ENCODE data around the gene TPST1. TPM values are rescaled to one million over a fixed set of nuclear protein-coding genes. Genes with fewer than 3 reads are reported as not detected.

TPST1 gene
- total RNA-seq, 2 donors from 2014 or later, result 9.0 to 9.3 TPM

DNA sequence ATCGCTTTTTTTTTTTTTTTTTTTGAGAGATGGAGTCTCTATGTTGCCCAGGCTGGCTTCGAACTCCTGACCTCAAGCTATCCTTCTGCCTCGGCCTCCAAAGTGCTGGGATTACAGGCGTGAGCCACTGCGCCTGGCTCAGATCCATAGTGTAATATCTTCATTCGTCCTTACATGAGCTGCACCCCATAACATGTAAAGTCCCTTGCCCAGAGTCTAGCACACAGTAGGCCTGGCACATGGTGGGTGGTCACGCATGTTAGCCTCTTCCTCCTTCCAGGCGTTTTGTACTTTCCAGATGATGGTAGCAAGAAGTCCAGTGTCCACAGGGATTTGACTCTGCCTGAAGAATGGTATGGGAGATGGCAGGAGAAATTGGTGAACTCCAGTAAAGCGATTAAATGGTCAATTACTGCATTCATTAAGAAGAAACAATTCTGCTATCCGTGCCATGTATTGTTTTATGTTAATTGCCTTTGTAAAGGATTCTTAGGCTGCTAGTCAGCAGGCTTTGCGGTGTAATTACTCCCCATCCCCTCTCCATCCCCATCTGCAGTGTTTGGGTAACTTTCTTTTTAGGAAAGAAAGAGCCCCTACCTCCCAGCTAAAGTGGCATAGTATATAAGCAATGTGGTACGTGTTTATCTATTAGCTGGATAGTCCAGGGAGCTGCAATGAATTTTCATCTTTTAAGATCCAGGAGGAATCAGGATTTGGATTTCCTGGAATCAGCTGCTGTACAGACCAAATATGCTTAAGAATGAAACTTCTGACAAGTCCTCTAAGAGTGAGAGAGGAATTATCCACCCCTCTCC is 1.2 kb downstream of the TPST1 start:
- Histone ChIP-seq H3K4me1 (peaks cover 0 to 9% of the 10 kb centered on the region in 2 donors), H3K4me3 (peak overlapping the region; percentile 97), H3K36me3 (no peaks in the 10 kb centered on the region)

DNA sequence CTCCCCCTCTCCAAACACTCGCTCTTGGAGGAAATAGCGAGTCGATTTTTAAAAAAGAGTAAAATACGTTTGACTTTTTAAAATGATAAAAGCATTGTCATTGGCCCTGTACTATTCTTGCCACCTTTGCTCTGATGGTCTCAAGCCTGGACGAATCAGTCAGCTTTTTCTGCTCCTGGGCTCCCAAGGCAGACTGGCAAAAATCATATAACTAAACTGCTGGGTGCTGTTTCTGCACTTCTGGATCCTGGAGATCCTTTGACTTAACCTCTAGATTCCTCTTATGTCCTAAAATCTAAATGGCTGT is 1.8 kb downstream of the TPST1 start:
- TF ChIP-seq, protein P1, sequence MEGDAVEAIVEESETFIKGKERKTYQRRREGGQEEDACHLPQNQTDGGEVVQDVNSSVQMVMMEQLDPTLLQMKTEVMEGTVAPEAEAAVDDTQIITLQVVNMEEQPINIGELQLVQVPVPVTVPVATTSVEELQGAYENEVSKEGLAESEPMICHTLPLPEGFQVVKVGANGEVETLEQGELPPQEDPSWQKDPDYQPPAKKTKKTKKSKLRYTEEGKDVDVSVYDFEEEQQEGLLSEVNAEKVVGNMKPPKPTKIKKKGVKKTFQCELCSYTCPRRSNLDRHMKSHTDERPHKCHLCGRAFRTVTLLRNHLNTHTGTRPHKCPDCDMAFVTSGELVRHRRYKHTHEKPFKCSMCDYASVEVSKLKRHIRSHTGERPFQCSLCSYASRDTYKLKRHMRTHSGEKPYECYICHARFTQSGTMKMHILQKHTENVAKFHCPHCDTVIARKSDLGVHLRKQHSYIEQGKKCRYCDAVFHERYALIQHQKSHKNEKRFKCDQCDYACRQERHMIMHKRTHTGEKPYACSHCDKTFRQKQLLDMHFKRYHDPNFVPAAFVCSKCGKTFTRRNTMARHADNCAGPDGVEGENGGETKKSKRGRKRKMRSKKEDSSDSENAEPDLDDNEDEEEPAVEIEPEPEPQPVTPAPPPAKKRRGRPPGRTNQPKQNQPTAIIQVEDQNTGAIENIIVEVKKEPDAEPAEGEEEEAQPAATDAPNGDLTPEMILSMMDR (IDR thresholded peaks at IDR 0.05), result no peak
- no peak for DNase-seq (ENCODE audit: low spot score)
- H3K4me1 ChIP-seq, result peaks cover 0 to 9% of the 10 kb centered on the region in 2 donors

More for the DNA sequence above, 1.2 kb downstream of the TPST1 start:
- H3K27me3 ChIP-seq, result no peaks in the 10 kb centered on the region
- peak overlapping the region in 1 of 2 donors; percentile 27 for H3K27ac ChIP-seq
- H3K9me3 ChIP-seq, result no peaks in the 10 kb centered on the region
- DNase-seq (ENCODE audit: low spot score), result no peak
- TF ChIP-seq, protein P1 (IDR thresholded peaks at IDR 0.05), result no peak

DNA sequence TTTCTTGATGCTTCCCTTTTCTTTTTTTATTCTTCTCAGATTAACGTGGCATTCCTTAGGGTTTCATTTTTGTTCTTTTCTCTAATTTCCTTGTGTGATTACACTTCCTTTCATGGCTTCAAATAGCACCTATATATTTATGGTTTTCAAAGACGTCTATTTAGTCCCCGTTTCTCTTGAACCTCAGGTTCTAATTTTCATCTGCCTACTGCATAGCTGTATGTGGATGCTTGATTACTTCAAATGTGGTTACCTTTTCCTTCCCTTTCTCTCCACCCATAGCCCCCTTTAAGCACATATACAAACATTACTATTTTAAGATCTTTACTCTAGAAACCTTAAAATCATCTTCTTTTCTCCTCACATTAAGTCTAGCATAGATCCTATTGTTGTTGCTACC is 2.4 kb downstream of the TPST1 start:
- DNase-seq (ENCODE audit: low spot score), result no peak
- Histone ChIP-seq H3K36me3 (no peaks in the 10 kb centered on the region), H3K4me1 (peaks cover 0 to 9% of the 10 kb centered on the region in 2 donors), H3K27ac (peak overlapping the region in 1 of 2 donors; percentile 8), H3K9me3 (no peaks in the 10 kb centered on the region), H3K4me3 (no peak overlapping the region), H3K27me3 (no peaks in the 10 kb centered on the region)
- TF ChIP-seq, protein P1 (IDR thresholded peaks at IDR 0.05), result no peak

More for the DNA sequence above, 1.8 kb downstream of the TPST1 start:
- Histone ChIP-seq H3K27me3 (no peaks in the 10 kb centered on the region), H3K36me3 (no peaks in the 10 kb centered on the region), H3K9me3 (no peaks in the 10 kb centered on the region), H3K4me3 (peak overlapping the region; percentile 9 to 97), H3K27ac (no peak overlapping the region)

DNA sequence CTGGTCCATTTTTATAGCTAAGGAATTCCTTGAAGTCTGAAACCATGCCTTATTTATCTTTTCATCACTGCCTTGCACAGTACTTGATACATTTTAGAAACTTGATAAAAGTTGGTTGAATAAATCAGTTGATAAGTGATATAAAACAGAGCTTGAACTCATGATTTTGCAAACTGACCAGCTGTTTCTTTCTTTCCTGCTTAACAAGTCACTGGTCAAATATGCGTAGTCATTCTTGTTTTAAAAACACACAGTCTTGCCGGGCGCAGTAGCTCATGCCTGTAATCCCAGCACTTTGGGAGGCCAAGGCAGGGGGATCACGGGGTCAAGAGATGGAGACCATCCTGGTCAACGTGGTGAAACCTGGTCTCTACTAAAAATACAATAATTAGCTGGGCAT is 6.3 kb downstream of the TPST1 start:
- TF ChIP-seq, protein P1 (IDR thresholded peaks at IDR 0.05), result no peak
- Histone ChIP-seq H3K4me1 (peaks cover 0 to 2% of the 10 kb centered on the region in 2 donors), H3K27ac (peak overlapping the region; percentile 48 to 61), H3K9me3 (no peaks in the 10 kb centered on the region), H3K4me3 (no peak overlapping the region), H3K27me3 (no peaks in the 10 kb centered on the region), H3K36me3 (no peaks in the 10 kb centered on the region)
- DNase-seq (ENCODE audit: low spot score), result no peak

DNA sequence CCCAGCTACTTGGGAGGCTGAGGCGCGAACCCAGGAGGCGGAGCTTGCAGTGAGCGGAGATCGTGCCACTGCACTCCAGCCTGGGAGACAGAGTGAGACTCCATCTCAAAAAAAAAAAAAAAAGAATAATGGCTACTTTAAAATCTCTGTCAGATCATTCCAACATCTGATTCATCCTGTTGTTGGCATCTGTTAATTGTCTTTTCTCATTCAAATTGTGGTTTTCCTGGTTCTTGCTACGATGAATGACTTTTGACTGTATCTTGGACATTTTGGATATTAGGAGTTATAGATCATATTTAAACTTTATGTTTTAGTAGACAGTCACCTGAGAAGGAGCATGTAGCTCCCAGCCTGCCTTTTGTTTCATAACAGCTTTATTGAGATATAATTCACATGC is 8.5 kb downstream of the TPST1 start:
- TF ChIP-seq, protein P1 (IDR thresholded peaks at IDR 0.05), result no peak

More for the DNA sequence above, 8.5 kb downstream of the TPST1 start:
- H3K9me3 ChIP-seq, result no peaks in the 10 kb centered on the region
- no peaks in the 10 kb centered on the region for H3K4me1 ChIP-seq
- DNase-seq (ENCODE audit: low spot score), result no peak
- no peak overlapping the region for H3K27ac ChIP-seq
- H3K27me3 ChIP-seq, result no peaks in the 10 kb centered on the region
- no peak overlapping the region for H3K4me3 ChIP-seq
- H3K36me3 ChIP-seq, result no peaks in the 10 kb centered on the region
